ENCODE results near the gene STIM1.
A peak's percentile ranks its signal among the peaks of the same experiment; 100 is the strongest.
"Not testable (repeated sequence)": the region's sequence is repeated elsewhere in the genome, so short reads cannot be mapped to it uniquely, and the experiment has no call there.

STIM1 gene

GRCh38 chr11:4041731-4042391 lies 186.4 kb downstream of the STIM1 start:
- no peak for FAIRE-seq

DNA sequence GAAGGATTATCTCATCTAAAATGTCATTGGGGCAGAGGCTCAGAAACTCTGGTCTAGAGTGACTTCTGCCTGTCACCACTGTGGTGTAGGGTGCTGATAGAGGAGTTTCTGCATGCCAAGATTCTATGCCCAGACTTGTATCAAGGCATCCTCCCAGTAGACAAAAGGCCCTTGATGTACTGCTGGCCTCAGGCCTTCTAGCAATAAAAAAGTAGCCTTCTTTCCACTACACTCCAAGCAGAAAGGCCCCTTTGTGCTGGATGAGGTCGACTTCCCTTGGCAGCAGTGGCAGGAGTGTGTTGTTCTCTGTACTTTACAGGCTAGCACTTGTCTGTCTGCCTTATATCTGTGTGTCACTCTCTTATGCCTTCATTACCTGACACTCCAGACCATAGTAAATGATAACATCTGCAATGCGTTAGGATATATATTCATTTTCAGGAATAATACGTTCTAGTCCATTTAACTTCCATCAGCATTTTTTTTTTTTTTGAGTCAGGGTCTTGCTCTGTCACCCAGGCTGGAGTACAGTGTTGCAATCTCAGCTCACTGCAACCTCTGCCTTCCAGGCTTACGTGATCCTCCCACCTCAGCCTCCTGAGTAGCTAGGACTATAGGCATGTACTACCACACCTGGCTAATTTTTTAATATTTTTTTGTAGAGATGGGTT lies 189.6 kb downstream of the STIM1 start:
- FAIRE-seq: no peak

DNA sequence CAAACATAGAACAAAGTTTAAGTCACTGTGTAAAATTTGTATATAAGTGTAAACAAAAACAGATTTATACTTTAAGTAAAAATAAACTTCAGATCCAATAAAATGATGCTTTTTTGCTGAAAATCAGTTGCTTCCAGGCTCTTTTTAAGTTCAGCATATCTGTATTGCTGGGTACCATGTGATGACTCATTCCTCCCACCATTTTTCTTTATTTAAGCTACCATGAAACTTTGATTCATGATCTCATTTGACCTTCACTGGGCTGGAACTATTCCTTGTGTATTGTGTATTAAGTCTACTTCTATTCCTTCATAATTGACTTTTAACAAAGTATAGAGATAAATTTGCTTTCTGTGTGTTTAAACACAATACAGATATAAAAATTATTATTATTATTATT lies 192.9 kb downstream of the STIM1 start:
- FAIRE-seq: no peak

GRCh38 chr11:4049006-4049405 lies 193.5 kb downstream of the STIM1 start:
- no peak for FAIRE-seq

DNA sequence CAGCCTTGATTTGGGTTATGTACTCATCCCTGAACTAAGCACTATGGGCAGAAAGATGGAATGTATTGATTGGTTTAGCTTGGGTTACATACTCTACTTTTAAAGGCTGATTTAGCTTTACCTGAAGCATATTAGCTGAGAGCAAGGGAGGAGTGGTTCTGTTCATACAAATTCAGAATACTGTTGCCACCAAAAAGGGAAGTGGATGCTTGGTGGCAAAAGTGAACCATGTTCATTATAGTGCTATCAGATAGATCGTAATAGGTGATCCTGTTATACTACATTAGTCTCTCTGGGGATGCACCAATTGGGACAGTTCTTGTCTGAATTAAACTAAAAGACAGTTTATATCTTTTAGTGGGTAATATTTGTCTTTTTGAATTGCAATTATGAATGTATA lies 194.7 kb downstream of the STIM1 start:
- FAIRE-seq: no peak

DNA sequence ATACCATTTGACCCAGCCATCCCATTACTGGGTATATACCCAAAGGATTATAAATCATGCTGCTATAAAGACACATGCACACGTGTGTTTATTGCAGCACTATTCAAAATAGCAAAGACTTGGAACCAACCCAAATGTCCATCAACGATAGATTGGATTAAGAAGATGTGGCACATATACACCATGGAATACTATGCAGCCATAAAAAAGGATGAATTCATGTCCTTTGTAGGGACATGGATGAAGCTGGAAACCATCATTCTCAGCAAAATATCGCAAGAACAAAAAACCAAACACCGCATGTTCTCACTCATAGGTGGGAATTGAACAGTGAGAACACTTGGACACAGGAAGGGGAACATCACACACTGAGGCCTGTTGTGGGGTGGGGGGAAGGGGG lies 197.7 kb downstream of the STIM1 start:
- FAIRE-seq: not testable (repeated sequence)

DNA sequence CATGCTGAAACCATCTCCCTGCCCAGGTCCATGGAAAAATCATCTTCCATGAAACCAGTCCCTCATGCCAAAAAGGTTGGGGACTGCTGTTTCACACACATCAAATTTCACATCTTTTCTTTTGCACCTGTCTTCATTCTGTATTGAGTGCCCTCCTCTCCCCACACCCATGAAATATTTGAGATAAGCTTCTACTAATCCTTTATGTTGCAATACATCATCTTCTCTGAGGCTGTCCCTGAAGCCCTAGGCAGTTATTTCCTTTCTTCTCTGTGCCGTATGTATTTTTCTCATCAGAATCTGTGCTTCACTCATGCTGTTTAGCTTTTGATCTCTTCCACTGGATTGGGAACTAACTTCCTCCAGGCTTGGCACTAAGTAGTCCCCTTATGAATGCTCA lies 199.2 kb downstream of the STIM1 start:
- no peak for FAIRE-seq

DNA sequence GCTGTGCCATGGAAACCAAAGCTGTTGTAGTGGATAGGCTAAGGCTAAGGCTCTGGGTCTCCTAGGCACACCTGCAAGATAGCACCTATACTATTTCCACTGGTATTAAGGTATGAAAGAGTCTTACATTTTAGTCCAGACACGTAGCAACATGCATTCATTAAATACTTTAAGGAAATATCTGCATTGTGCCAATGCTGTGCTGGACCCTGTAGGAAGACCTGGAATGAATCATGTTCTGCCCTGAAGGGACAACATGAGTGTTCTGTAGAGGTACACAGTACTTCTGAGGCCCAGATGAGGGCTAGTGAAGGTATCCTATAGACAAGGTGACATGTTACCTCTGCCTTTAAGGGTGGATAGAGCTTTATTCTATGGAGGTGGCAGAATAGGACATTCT lies 204.0 kb downstream of the STIM1 start:
- no peak for FAIRE-seq

DNA sequence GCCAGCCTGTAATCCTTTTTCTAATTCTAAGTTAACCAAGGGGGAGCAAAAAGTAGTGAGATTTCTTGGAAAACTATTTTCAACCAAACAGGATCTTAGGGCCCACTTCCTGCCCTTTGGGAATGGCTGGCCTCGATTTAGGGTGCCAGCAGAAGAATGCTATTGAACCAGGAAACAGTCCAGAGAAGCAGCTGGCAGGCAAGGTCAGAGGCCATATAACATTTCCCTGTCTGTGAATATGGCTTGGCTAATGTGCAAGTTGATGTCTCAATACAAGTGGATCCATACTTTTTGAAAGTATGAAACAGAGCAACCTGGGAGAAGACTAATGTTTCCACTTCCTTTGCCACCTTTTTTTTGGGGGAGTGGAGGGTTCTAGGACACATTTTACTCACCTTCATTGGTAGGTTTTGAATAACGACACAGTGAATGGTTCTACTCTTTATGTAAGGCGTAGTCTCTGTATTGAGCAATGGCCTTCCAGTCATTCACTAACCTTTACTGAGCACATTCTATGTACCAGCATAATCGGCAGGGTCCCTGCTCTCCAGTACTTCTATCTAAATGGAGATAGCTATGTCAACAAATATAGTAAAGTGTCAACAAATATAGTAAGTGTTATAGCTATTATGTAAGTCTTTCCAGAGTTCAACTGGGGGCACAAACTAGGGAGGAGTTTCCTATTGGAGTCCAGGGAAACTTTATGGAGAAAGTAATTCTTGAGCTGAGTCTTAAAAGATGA lies 204.9 kb downstream of the STIM1 start:
- FAIRE-seq: no peak

DNA sequence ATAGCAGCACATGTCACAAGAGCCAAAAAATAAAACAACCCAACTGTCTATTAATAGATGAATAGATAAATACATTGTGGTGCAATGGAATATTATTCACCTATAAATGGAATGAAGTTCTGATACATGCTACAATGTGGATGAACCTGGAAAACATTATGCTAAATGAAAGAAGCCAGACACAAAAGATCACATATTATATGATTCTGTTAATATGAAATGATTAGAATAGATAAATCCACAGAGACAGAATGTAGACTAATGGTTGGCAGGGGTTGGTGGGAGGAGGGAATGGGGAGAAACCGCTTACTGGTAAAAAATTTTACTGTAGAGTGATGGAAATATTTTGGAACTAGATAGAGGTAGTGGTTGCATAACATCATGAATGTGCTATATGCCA lies 206.2 kb downstream of the STIM1 start:
- FAIRE-seq: no peak

DNA sequence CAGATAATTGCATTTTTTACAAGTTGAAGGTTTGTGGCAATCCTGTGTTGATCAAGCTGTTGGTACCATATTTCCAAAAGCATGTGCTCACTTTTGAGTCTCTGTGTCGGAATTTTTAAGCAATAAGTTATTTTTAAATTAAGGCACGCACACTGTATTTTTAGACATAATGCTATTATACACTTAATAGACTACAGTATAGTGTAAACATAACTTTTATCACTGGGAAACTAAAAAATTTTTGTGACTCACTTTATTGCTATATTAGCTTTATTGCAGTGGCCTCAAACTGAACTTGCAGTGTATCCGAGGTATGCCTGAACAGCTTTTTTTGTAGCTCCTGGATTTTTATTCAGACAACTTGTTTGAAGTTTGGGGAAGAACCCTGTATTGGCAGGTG lies 207.9 kb downstream of the STIM1 start:
- FAIRE-seq: no peak

- no peak for FAIRE-seq
These were observed 209.0 kb downstream of the STIM1 start for GRCh38 chr11:4064278-4064955.

- no peak for FAIRE-seq
These were observed 209.6 kb downstream of the STIM1 start for GRCh38 chr11:4065086-4065485.

- no peak for FAIRE-seq
These were observed 210.3 kb downstream of the STIM1 start for GRCh38 chr11:4065601-4066377.

GRCh38 chr11:4066910-4067309 lies 211.4 kb downstream of the STIM1 start:
- no peak for FAIRE-seq

- no peak for FAIRE-seq
These were observed 213.5 kb downstream of the STIM1 start for GRCh38 chr11:4068962-4069361.

DNA sequence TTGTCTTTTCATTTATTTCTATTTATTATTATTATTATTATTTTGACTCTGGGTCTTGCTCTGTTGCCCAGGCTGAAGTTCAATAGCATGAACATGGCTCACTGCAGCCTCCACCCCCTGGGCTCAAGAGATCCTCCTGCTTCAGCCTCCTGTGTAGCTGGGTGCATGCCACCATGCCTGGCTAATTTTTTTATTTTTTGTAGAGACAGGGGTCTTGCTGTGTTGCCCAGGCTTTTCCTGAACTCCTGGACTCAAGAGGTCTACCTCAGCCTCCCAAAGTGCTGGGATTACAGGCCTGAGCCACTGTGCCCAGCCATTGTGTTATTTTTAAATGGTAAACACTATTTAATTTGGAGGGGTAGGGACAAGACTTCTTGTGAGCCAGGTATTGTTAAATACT lies 215.9 kb downstream of the STIM1 start:
- FAIRE-seq: no peak

GRCh38 chr11:4071914-4072313 lies 216.4 kb downstream of the STIM1 start:
- FAIRE-seq: no peak

DNA sequence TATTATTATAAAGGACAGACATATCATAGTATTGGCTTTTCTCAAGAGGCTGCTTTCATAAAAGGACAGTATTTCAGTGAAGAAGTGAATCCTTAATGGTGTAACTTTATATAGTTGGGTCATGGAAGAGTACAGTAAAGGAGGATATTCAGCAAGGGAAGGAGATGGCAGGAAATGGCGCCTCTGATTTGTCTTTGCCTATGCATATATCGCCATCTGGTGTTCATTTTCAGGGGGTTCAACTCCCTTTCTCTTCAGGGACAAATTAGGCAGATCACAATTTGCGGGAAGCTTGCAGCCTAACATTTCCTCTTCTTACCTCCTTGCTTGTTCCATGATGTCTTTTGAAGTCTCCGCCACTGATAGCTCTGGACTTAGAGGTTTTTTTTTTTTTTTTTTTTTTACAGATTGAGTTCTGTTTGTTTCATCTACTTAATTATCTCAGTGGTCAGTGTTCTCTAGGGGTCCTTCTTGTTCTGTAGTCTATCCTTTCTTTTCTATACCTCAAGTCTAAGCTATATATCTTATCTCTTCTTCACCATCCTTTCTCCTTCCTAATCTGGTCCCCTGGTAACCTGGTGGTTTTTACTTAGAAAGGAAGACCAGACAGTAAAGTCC lies 217.3 kb downstream of the STIM1 start:
- FAIRE-seq: peak; percentile 94

- no peak for FAIRE-seq
These were observed 218.8 kb downstream of the STIM1 start for GRCh38 chr11:4074266-4074665.

DNA sequence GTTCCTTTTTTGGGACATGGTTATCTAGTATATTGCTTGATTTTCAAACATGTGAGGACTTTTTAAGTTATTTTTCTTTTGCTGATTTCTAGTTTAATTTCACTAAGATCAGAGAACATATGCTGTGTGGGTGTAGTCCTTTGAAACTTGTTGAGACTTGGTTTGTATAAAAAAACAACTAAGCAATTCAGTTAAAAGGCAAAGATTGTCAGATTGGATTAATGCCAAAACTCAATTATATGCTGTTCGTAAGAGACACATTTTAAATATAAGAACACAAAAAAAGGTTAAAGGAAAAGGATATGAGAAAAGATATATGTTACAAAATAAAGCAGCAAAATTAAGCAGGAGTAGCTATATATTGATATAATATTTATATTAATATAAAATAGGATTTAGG lies 221.3 kb downstream of the STIM1 start:
- FAIRE-seq: no peak

DNA sequence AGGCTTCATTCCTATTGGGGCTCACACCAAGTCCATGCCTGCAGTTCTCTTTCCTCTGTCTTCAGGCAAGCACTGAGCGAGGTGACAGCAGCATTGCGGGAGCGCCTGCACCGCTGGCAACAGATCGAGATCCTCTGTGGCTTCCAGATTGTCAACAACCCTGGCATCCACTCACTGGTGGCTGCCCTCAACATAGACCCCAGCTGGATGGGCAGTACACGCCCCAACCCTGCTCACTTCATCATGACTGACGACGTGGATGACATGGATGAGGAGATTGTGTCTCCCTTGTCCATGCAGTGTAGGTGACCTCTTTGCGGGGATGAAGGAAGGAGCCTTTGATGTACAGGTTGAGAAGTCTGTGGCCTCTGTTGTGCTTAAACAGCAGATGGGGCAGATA lies 227.7 kb downstream of the STIM1 start:
- FAIRE-seq: no peak

Measured in G401.6 (cell line).